ENCODE data around the gene JPH3.

The JPH3 gene

DNA sequence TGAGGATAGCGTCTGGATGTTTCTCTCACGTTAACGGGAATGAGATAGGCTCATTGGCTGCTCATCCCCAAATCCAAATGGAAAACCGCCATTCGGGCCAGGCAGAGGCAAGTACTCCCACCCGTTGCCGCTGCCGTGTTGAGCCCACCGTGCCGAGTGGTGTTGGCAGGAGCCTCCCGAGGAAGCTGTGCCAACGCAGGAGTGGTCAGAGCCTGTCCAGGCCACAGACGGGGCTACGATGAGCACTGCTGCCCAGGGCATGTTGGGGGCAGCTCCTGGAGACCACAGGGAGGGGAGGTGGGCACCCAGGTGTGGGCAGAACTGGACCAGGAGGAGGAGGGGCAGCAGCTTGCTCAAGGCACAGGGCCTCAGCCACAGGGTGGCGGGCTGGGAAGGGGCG is 91.5 kb downstream of the JPH3 start:
- DNase-seq (ENCODE audit: low read depth in 4 of 4, low spot score in 1 of 4), result no peak

DNA sequence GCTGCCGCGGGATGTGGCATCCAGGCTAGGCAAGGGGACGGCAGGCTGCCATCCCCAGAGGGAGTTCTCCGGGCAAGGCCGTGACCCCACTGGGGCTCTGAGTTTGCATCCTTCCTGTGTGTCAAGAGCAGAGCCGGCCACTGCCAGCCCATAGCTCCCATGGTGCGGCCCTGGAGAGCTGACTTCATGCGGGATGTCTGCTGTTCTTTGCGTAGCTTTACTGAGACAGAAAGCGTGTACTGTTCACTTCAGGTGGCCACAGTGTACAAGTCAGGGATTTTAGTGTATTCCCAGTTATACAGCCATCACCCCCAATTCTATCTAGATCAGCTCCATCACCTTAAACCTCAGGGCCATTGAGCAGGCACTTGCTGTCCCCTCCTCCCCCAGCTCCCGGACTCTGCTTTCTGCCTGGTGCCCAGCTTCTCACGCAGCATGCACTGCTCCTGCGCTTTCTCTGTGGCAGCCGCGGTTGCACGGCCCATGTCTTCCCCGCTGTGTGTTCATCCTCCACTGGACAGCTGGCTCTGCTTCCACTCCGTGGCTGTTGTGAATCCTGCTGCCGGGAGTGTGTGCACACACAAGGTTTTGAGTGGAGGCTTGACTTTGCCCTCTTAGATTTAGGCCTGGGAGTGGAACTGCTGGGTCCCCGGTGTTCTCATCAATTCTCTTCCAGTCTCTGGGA is 92.3 kb downstream of the JPH3 start:
- no peak for DNase-seq (ENCODE audit: low read depth in 4 of 4, low spot score in 1 of 4)

DNA sequence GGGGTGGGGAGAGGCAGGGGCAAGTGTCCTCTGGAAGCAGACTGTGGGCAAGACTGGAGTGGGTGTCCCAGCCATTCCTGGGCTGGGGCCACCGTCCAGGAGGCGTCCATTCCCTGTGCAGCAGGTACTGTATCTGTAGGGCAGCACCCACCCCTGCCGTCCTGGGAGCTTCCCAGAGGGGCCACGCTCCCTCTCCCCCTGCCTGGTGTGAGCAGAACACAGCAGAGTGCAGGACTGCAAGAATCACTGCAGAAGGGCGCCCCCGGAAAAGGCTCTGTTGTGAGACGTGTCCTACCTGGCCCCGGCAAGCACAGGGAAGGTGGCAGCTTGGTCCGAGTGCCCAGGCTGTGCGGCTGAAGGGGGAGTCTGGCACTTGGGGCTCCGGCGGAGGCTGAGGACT is 93.2 kb downstream of the JPH3 start:
- no peak for DNase-seq (ENCODE audit: low read depth in 4 of 4, low spot score in 1 of 4)

DNA sequence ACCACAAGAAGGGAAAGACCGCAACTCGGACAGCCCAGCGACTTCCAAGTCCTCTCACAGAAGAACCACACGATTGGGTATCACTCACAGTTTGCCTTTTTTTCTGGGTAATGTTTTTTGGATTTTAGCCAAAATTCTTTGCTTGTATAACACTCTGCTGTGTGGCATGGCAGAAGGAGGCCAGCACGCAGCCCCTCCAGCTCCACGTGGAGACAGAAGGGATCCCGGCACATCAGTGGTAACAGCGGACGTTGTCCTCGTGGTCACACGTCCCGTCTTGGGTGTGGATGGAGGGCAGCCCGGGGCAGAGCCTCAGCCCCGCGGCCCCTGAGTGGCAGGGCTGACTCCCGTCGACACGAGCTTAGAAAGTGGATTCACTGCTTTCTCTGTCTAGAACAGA is 94.4 kb downstream of the JPH3 start:
- DNase-seq (ENCODE audit: low read depth in 4 of 4, low spot score in 1 of 4), result no peak

DNA sequence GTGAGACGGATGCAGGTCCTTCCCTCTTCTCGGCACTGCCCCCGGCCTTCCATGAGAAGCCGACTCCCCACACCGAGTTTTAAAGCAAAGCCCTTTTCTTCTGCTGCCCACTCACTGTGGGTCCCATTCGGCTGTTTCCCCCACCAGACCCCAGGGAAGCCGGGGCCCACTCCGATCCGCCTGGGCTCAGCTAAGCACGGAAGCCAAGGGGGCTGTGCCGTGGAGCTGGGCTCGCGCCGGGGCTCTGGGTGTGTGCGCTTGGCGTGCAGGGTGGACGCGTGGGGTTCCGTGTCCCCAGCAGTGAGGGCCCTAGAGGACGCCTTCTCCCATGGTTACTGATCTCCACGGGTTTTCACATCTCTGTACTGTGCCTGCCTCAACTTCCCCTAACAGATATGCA is 94.9 kb downstream of the JPH3 start:
- DNase-seq (ENCODE audit: low read depth in 4 of 4, low spot score in 1 of 4), result no peak

DNA sequence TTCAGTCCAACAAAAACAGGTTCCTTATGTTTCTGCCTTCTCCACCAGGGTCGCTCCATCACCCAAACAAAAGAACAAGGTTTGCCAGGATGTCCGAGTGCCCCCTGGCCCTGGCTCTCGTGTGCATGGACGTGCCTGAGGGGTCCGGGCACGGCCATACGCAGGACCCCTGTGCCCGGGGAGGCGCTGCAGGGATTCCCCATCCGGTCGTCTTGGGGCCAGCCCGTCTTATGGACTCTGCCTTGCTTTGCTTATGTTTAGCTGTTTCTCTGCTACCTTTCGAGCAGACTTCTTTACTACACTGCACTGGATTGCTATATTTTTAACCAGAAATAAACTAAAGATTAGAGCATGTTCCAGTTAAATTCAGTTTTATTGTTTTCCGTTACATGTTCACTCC is 95.5 kb downstream of the JPH3 start:
- no peak for DNase-seq (ENCODE audit: low read depth in 4 of 4, low spot score in 1 of 4)

DNA sequence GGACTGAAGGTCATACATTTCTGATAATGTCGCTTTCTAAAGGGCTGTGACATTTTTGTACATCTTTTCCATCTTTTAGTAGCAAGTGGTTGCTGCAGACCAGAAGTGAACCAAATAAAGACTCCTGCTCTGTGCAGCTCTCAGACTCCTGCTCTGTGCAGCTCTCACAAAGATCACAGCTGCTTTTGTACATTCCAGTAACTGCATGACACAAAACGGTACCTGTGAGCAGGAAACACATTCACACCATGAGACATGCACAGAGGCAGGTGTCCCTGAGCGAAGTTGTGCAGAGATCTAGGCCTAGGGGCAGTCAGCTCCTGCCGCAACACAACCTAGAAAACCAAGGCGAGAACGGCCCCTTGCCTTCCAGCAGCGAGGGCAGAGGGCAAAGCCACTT is 95.9 kb downstream of the JPH3 start:
- DNase-seq (ENCODE audit: low read depth in 4 of 4, low spot score in 1 of 4), result no peak

DNA sequence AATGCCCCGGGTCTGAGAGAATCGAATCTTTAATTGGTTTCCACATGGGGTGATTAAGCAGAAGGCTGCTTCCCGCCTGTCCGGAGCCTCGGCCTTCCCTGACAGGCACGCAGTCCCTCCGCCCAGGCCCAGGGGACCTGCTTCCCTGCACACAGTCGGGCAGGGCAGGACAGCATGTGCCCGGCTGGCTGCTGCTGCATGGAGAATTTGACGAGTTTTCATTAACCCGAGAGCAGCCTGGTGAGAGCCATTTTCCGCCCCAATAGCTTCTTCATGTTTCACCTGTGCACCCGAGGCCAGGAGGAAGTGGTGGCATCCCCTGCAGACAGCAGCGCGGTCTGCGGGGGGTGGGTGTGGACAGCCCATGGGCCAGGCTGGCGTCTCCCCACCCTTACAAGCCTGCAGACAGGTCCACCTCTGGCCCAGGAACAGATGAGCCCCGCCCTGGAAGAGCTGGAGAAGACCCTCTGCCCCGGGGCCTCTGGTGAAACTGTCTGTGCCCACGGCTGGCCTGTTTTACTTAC is 96.4 kb downstream of the JPH3 start:
- no peak for DNase-seq (ENCODE audit: low read depth in 4 of 4, low spot score in 1 of 4)

DNA sequence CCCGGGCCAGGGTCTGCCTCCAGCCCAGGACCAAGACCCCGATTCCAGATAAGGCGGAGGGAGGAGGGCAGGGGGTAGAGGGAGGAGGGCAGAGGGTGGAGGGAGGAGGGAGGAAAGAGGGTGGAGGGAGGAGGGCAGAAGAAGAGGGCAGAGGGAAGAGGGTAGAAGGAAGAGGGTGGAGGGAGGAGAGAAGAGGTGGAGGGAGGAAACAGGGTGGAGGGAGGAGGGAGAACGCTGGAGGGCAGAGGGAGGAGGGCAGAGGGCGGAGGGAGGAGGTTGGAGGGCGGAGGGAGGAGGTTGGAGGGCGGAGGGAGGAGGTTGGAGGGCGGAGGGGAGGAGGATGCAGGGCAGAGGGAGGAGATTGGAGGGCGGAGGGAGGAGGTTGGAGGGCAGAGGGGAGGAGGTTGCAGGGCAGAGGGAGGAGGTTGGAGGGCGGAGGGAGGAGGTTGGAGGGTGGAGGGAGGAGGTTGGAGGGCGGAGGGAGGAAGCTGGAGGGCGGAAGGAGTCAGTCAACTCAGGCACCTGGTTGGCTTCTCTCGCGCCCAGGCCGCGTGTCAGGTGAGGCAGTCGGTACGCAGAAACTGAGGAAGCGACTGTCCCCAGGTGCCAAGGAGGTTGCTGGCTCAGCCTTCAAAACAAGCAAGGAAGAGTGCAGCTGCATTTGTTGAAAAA is 98.2 kb downstream of the JPH3 start:
- DNase-seq (ENCODE audit: low read depth in 4 of 4, low spot score in 1 of 4), result no peak

DNA sequence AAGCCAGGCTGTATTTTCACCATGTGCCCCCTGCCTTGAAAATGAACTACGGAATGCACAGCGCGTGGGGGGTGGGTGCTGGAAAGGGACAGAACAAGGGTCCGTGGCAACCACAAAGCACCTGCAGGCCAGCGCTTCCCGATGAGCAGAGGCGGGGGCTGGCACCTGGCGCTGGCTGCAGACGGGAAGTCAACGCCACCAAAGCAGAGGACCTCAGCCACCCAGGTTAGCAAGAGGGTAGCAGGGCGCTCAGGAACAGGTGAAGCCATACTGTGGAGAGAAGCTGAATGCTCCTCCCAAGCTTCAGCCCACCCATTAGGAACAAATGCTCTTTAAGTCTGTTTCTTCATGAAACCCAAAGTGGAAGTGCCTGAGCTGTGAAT is 98.8 kb downstream of the JPH3 start:
- no peak for DNase-seq (ENCODE audit: low read depth in 4 of 4, low spot score in 1 of 4)

DNA sequence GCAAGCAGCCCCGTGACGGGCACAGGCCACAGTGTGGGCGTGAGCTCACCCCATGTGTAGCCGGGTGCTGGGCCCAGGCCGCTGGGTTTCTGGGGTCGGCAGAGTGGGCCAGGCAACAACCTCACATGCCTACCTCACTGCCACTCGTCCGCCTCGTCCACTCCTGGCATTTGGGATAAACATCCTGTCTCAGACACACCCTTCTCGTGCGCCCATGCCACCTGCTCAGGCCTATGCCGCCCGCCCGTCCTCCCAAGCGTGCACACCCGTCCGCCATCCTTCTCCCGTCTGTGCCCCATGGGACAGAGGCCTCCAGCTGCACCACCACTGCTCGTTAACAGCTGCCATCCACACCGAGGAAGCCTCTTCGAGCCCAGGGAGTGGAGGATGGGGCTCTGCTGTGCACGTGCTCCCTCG is 99.2 kb downstream of the JPH3 start:
- no peak for DNase-seq (ENCODE audit: low read depth in 4 of 4, low spot score in 1 of 4)

DNA sequence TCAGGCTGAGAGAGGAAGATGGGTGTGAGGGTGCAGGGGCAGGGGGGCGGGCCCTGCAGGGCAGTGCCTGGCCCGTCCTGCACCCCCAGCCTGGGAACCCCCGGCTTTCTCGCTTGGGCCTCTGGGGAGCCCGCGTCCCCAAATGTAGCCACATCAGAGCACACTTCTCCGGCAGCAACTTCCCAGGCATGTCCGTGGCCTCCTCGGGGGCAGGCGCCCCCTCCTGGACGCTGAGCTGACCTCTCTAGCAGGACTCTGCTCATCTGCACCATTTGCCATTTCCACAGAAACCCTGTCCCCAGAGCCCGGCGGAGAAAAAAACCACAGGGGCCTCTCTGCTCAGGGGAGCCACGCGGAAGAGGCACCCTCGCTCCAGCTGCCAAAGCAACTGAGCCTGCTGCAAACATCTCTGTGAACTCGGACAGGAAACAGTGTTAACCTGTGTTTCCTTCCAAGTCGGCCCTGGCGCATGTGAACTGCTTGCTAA is 100.1 kb downstream of the JPH3 start:
- DNase-seq (ENCODE audit: low read depth in 4 of 4, low spot score in 1 of 4), result peak in 1 of 4 experiments; percentile 32

DNA sequence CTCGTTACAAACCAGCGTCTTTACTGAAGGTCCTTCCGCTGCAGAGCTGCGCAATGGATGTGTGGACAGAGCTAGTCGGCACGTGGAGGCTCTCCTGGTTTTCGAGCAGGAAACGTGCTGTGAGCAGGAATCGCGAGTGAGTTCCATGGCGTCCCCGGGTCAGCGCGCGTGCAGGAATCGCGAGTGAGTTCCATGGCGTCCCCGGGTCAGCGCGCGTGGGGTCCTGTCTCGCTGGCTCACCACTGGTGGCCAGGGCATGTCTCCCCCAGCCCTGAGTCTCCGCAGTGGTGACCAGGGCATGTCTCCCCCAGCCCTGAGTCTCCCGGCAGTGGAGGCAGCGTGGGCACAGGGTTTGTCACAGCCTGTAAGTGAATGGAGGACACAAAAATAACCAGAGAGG is 100.8 kb downstream of the JPH3 start:
- no peak for DNase-seq (ENCODE audit: low read depth in 4 of 4, low spot score in 1 of 4)

DNA sequence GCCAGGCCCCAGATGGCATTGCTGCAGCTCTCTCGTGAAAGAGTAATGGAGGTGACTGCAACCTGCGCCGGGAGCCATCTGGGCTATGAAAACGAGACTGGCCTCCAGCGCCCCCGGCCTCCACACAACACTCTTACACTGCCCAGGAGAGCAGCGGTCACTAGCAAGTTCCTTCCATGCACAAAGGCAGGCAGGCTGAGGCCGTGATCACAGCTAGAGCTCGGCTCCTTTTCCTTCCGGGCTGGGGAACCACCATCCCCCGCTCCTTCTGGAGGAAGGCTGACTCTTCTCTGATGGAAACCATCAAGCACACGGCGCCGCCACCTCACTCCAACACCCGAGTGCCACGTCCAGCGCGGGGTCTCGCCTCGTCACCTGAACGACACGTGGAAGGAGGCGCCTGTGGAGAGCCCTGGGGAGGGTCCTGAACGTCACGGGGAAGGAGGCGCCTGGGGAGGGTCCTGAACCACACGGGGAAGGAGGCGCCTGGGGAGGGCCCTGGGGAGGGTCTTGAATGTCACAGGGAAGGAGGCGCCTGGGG is 101.6 kb downstream of the JPH3 start:
- no peak for DNase-seq (ENCODE audit: low read depth in 4 of 4, low spot score in 1 of 4)

DNA sequence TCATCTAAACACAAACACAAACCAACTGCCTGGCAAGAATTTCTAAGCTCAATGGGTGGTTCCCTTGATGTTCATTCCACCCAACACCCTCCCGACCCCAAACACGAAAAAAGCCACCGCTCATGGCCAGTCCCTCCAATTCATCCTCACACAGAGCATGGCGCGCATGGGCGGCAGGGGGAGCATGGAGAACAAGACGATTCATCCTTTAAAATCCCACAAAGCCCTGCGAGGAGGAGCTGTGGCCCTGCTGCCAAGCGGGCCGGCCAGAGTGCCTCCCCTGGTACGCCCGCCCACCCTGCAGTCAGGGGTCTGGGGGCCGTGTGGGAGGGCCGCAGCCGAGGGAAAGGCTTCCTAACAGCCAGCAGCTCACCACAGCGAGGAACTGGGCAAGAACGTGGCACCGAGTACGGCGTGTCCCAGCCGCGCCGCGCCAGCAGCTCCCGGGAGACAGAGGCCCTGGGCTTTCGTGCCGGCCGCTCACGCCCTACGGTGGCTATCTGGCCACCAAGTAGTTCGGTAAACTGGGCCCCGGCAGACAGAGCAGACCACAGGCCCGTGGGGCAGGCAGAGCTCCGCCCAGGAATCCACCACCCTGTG is 102.5 kb downstream of the JPH3 start:
- no peak for DNase-seq (ENCODE audit: low read depth in 4 of 4, low spot score in 1 of 4)

DNA sequence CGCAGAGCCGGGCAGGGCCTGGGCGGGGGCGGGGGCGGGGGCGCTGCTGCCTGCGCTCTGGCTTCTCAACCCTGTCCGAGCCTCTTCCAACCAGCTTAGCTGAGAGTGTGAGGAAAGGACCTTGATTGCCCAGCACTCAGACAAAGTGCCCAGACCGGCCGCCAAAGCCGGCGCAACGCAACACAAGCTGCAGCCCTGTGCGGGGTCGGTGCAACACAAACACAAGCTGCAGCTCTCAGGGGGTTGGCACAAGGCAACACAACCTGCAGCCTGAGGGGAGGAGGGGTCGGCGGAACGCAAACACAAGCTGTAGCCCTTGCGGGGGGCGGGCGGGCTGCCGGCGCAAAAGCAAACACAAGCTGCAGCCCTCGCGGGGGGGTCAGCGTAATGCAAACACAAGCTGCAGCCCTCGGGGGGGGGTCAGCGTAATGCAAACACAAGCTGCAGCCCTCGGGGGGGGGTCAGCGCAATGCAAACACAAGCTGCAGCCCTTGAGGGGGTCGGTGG is 103.5 kb downstream of the JPH3 start:
- DNase-seq (ENCODE audit: low read depth in 4 of 4, low spot score in 1 of 4), result no peak

DNA sequence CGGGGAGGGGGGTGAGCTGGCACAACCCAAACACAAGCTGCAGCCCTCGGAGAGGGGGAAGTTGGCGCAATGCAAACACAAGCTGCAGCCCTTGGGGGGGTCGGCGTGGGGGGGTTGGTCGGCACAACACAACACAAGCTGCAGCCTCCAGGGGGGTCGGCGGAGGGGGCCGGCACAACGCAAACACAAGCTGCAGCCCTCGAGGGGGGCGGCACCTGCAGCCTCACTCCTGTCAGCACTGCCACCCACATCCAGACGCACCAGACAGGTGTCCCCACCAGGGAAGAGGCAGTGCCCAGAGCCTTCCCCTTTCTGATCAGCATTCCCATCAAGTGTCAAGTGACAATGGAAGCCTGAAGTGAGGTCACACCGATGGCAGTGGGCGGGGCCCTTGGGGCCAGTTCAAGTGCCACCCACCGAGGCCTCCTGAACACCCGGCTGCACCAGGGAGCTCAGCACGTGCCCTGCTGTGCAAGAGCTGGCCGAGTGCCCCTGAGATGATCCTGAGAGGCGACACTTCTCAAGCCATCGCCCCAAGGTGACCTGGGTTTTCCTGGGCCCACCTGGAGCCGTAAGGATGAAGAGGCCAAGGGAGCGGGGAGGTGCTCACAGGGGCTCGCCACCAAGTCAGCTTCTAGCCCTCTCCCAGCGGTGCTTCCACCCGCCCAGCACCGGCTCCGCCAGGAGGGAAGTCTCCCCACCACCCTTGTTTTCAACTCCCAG is 104.1 kb downstream of the JPH3 start:
- no peak for DNase-seq (ENCODE audit: low read depth in 4 of 4, low spot score in 1 of 4)

DNA sequence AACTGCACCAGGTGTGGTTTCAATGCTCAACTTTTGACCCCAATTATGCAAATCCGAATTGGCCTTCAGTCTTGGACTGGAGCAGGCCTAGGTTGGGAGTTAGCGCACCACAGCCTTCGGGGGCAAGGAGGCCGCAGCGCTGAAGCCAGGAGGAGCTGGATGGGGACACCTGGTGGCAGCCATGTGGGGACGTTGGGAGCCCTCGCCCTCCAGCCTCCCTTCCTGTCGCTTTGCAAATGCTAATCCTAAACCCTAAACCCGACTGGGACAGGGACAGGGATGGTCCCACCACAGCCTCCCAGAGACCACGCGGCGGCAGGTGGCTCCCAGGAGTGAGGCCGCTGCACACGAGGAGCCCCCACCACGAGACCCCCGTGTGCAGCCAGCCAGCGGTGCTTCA is 104.8 kb downstream of the JPH3 start:
- no peak for DNase-seq (ENCODE audit: low read depth in 4 of 4, low spot score in 1 of 4)

DNA sequence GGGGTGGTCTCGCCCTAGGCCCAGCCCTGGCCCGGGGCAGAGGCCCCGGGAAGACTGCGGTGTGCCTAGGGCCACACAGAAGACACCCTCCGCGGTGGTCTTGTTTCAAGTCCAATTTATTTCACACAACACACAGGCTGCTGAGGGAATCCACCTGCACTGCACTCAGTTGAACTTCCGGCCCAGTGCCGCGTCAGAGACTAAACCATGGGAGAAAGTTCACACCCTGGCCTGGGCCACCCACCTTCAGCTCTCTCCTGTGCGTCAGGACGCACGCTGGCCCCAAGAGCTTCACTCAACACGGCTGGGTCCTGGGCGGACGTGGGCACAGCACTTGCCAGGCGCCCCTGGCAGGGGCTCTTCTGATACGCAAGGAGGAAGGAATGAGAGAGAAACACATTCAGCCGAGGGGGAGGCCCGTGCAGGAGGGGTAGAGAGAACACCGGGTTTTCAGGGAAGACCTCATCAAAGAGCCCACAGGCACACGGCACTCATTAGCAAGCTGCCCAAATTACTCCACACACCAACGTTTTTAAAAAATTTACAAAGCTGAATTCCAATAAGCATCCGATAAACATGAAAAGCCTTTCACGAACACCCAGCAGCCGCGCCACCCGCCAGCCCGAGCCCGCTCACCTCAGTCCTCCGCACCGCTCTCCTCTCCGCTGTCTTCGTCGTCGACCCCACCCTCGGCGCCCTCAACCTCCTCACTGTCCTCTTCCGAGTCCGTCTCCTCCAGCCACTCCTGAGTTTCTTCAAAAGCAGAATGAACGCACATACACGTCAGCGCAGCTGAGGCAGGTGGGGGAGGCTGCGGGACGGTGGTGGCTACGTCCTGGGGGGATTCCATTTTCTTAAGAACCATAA is 105.6 kb downstream of the JPH3 start:
- DNase-seq (ENCODE audit: low read depth in 4 of 4, low spot score in 1 of 4), result no peak

Measured in stimulated activated CD4-positive, alpha-beta T cell treated with anti-CD3 and anti-CD28 coated beads, Interleukin-1b, Interleukin-23, amount 100 ng/mL, for 24 hours (primary cell).